Measurements from ENCODE around the gene BRD8. TPM values are rescaled to one million over a fixed set of nuclear protein-coding genes. Genes with fewer than 3 reads are reported as not detected.

BRD8 gene
- total RNA-seq, 1 experiment from 2014 or later, result 80.8 TPM

DNA sequence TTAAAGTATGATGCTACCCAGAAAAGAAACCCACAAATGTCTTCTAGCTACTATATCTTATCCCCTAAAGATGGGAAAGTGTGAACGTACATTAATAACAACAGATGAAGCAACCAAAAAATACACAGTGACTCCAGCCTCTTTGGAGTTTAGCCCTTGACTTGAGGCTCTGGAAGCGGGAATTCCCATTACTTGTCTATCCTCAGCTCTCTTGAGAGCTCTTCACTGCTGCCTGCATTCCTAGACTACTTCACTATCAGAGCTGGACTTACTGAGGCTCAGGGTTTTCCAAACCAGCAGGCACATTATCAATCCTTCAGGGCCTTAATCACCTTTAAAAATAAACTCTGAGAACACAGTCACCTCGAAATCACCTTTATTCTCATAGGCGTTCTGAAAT lies 38.2 kb downstream of the BRD8 start:
- RAD21 ChIA-PET (ENCODE audit: low non-redundant PET in 1 of 2, low total read pairs in 2 of 2, uncharacterized antibody in 2 of 2, unreplicated experiment in 2 of 2), result no interaction called here
- no peak overlapping the region for H3K27ac ChIP-seq (ENCODE audit: low read depth, low read length)
- H3K4me3 ChIP-seq (replicated peaks in 1 of 2; ENCODE audit: low read depth in 1 of 2, low read length in 2 of 2), result no peak overlapping the region
- no peaks in the 10 kb centered on the region for H4K20me1 ChIP-seq (ENCODE audit: insufficient read depth)
- H3K36me3 ChIP-seq (ENCODE audit: control insufficient read depth in 1 of 2, insufficient read depth in 2 of 2, low read length in 2 of 2), result no peaks in the 10 kb centered on the region
- H3K4me1 ChIP-seq (ENCODE audit: control insufficient read depth in 1 of 2, insufficient read depth in 2 of 2, low read length in 2 of 2), result peaks cover 0 to 6% of the 10 kb centered on the region in 2 experiments; a peak in 1 of 4 replicates
- CTCF ChIA-PET, result no interaction called here
- intact Hi-C loops (cut with micrococcal nuclease), result no loop called here
- H3K79me2 ChIP-seq (ENCODE audit: insufficient read depth, low read length), result no peaks in the 10 kb centered on the region
- H2AFZ ChIP-seq (ENCODE audit: low read depth, low read length, poor library complexity, severe bottlenecking), result no peak overlapping the region
- no peak overlapping the region for H3K4me2 ChIP-seq (ENCODE audit: low read length)
- no peaks in the 10 kb centered on the region for H3K9me3 ChIP-seq (ENCODE audit: control insufficient read depth in 1 of 2, insufficient read depth in 1 of 2, low read depth in 1 of 2, low read length in 2 of 2)
- BruUV-seq (replicated peaks), result no TSS peak
- no peaks in the 10 kb centered on the region for H3K9me2 ChIP-seq (ENCODE audit: insufficient read depth)
- POLR2A ChIA-PET, result no interaction called here
- DNase-seq (ENCODE audit: low read depth, low spot score) (no peak), ATAC-seq (no peak)
- no peaks in the 10 kb centered on the region for H3K27me3 ChIP-seq (ENCODE audit: insufficient read depth, low read length)
- TF ChIP-seq, protein P1, sequence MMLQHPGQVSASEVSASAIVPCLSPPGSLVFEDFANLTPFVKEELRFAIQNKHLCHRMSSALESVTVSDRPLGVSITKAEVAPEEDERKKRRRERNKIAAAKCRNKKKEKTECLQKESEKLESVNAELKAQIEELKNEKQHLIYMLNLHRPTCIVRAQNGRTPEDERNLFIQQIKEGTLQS (IDR thresholded peaks at IDR 0.05), result no peak
- no peak for TF ChIP-seq ZNF274 (IDR thresholded peaks at IDR 0.05; ENCODE audit: low read depth, low read length)
- TF ChIP-seq ZBTB33 (IDR thresholded peaks at IDR 0.05; ENCODE audit: extremely low read depth, insufficient replicate concordance, low read length), result no peak
- TF ChIP-seq SIN3A (IDR thresholded peaks at IDR 0.05; ENCODE audit: low read depth), result no peak
- no peak for TF ChIP-seq POLR2A (IDR thresholded peaks at IDR 0.05; ENCODE audit: borderline replicate concordance, extremely low read depth, insufficient read depth, insufficient read length)
- TF ChIP-seq CBX3 (IDR thresholded peaks at IDR 0.05; ENCODE audit: low read depth), result no peak
- TF ChIP-seq CEBPB (IDR thresholded peaks at IDR 0.05; ENCODE audit: low read depth), result no peak
- no peak for TF ChIP-seq FOSL1 (IDR thresholded peaks at IDR 0.05; ENCODE audit: low read depth)
- no peak for TF ChIP-seq EGR1 (IDR thresholded peaks at IDR 0.05; ENCODE audit: low read depth)
- no peak for TF ChIP-seq JUND (IDR thresholded peaks at IDR 0.05)
- no peak overlapping the region for H3K9ac ChIP-seq (ENCODE audit: low read length)

- CTCF ChIA-PET, result no interaction called here
- ATAC-seq (no peak), DNase-seq (ENCODE audit: low read depth, low spot score) (no peak)
- Histone ChIP-seq H3K27me3 (ENCODE audit: insufficient read depth, low read length) (no peaks in the 10 kb centered on the region), H3K27ac (ENCODE audit: low read depth, low read length) (no peak overlapping the region), H3K9me3 (ENCODE audit: control insufficient read depth in 1 of 2, insufficient read depth in 1 of 2, low read depth in 1 of 2, low read length in 2 of 2) (no peaks in the 10 kb centered on the region), H2AFZ (ENCODE audit: low read depth, low read length, poor library complexity, severe bottlenecking) (peak overlapping the region; percentile 58), H3K9me2 (ENCODE audit: insufficient read depth) (no peaks in the 10 kb centered on the region), H4K20me1 (ENCODE audit: insufficient read depth) (no peaks in the 10 kb centered on the region), H3K4me2 (ENCODE audit: low read length) (peak overlapping the region; percentile 64), H3K4me3 (replicated peaks in 1 of 2; ENCODE audit: low read depth in 1 of 2, low read length in 2 of 2) (peak overlapping the region in 1 of 2 experiments; percentile 64; a peak in 2 of 4 replicates), H3K36me3 (ENCODE audit: control insufficient read depth in 1 of 2, insufficient read depth in 2 of 2, low read length in 2 of 2) (no peaks in the 10 kb centered on the region), H3K9ac (ENCODE audit: low read length) (no peak overlapping the region), H3K79me2 (ENCODE audit: insufficient read depth, low read length) (no peaks in the 10 kb centered on the region), H3K4me1 (ENCODE audit: control insufficient read depth in 1 of 2, insufficient read depth in 2 of 2, low read length in 2 of 2) (peaks cover 0 to 6% of the 10 kb centered on the region in 2 experiments; a peak in 1 of 4 replicates)
- no TSS peak for BruUV-seq (replicated peaks)
- POLR2A ChIA-PET, result no interaction called here
- no peak for TF ChIP-seq CBX3 (IDR thresholded peaks at IDR 0.05; ENCODE audit: low read depth)
- no peak for TF ChIP-seq CTCF (IDR thresholded peaks at IDR 0.05 in 2 of 3, conservative IDR thresholded peaks at IDR 0.05 in 1 of 3; ENCODE audit: borderline replicate concordance in 1 of 3, insufficient read depth in 1 of 3, low read depth in 2 of 3, low read length in 2 of 3)
- TF ChIP-seq ELF1 (IDR thresholded peaks at IDR 0.05; ENCODE audit: borderline replicate concordance, low read depth), result no peak
- no peak for TF ChIP-seq SRF (IDR thresholded peaks at IDR 0.05; ENCODE audit: low read depth)
- TF ChIP-seq ZFX (IDR thresholded peaks at IDR 0.05), result no peak
- RAD21 ChIA-PET (ENCODE audit: low non-redundant PET in 1 of 2, low total read pairs in 2 of 2, uncharacterized antibody in 2 of 2, unreplicated experiment in 2 of 2), result no interaction called here
- intact Hi-C loops (cut with micrococcal nuclease), result no loop called here
These were observed 38.7 kb downstream of the BRD8 start for GRCh38 chr5:138139781-138140090.
